Activated CD8-positive, alpha-beta memory T cell treated with anti-CD3 and anti-CD28 coated beads for 1 hour (primary cell): ENCODE data around the gene GNAQ.
A peak's percentile ranks its signal among the peaks of the same experiment; 100 is the strongest.

Experiments used
- DNase-seq, 2 donors: peaks; one replicate each; pipeline ENCODE4 v3.0.0-alpha.2; 2020; ENCODE audit warnings: low read depth in 1 of 2; ENCODE audit errors: extremely low read depth in 1 of 2

GNAQ gene

DNA sequence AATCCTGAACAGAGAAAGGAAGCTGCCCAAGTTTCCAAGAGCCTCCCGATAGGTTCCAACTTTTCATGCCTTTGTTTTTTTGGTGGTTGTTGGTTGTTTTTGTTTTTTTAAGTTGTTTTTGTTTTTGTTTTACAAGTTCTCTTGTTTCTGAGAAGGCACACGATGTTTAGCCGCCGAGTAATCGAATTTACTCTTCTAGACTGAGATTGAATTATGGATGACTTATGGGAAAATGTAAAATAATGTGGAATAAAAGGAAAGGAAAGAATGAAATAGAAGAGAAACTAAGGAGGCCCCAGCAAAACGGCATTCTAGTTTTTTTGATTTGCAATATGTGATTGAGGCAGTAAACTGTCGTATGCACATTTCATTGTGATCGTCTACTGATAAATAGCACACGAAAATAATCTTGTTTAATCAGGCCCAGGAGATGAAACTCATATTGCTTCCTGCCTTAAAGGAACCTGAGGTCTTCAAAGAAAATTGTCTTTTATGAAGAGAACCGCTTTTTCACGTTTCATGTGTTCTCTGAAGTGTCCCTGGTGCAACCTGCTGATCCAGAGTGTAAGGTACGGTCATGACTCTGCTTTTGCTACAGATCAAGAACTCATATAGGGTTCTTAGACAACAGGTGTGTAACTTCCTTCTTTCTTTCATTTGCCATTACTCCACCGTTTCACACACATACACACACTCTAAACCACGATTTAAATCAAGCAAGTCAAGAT, 1.3 kb upstream of the GNAQ start:
- DNase-seq = no peak

DNA sequence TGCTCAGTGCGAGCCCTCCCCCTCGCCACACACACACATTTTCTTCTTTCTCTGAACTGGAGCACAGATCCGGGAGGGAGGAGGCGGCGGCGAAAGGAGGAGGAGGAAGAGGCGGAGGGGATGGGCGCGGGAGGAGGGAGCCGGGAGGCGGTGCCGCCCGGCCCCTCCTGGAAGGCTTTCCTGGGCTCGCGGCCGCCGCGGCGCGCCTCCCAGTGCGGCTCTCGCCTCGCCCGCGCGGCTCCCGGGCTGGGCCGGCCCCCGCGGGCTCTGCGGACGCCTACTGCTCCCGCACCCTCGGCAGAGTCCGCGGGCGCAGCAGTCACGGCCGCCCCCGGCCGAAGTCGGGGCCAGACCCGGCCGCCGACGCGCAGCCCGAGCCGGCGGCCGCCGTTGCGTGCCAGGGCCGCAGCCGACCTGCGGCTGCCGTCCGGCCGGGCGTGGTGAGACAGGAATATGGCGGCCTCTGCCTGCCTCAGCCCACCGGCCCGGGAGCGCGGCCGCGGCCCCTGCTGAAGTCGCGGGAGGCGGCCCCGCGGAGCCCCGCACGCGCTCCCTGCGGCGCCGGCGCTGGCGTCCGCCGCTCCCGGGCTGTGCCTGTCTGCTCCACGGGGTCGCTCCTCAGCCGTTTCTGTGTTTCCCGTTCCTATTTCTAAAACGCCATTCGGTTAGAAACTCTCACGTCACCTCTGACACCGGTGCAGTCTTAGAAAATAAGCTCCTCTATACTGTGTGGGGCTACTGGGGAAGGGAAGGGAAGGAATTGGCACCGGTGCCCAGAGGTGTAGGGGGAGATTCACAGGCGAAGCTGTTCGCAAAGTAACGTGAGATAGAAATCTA, 500 bp upstream of the GNAQ start:
- DNase-seq = peak; percentile 44 to 52

DNA sequence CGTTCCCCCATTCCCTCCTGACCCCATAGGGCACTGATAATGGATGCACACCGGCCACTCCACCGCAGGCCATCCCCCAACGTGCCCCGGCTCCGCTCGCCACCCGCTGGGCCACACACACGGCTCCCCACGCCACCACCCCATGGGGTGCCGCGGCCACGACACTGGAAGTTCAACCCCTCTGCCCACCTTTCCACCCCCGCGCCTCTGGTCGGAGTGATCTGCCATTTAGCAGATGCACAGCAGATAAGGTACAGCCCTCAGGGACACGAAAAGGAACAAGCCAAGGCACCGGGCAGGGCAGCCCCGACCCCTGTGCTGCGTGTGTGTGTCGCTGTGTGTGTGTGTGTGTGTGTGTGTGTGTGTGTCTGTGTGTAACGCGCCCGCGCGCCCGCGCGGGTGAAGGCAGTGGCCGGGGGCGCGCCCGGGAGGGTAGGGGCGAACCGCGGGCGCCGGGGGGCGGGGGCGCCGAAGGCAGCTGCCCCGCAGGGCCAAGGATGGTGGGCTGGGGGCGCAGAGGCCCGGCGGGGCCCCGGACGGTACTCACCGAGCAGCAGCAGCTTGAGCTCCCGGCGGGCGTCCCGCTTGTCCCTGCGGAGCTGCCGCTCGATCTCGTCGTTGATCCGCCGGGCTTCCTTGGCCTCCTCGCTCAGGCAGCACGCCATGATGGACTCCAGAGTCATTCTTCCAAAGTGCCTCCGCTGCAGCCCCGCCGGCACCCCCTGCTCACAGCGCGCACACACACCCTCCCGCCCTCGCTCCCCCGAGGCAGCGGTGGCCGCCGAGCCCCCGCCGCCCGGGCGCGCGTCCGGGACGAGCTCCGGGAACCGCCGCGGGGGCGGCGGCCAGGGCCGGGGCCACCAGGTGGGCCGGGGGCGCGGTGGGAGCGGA, 813 bp downstream of the GNAQ start:
- DNase-seq = peak in 1 of 2 donors; percentile 44

DNA sequence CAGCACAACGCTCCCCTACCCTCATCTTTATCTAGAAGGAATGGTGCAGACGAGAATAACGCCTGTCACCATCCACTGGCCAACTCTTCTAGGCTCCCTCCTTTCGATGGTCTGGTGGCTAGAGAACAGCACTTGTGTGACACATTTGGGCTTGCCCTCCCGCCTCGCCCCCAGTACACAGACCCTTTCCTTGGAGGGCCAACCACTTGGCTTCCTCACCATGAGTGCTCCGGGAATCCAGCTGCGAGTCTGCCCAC, 1.4 kb downstream of the GNAQ start:
- DNase-seq = no peak

DNA sequence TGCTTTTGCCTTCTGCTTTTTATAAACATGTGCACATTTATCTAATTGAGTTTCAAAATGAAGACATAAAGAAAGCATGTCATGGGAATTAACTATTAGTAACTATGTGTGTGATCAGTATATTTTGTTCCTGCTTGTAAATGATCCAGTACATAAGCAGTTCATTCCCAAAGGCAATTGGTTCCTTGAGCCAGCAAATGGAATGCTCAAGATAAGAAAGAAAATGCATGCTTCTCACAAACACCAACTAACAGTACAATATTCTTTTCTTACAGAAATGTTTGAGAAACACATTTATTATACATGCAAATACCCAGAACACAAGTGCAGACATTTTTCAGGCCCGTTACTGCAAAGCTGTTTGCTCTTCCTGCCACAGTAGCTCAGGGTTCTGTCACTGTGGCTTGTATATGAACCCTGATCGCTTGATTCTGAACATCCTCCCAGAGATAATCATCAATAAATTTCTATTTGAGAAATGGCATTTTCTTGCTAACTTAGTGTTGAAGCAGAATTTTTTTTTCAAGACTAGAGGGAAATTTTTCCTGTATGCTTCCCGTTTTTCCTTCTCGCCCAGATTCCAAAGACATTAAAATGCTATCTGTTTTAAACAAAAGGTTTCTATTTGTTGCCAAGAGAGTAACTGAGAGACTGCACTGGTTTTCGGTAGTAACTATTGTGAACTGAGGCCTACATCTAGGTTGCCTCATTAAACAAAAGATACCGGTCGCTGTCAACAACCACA, 1.9 kb downstream of the GNAQ start:
- DNase-seq = no peak

DNA sequence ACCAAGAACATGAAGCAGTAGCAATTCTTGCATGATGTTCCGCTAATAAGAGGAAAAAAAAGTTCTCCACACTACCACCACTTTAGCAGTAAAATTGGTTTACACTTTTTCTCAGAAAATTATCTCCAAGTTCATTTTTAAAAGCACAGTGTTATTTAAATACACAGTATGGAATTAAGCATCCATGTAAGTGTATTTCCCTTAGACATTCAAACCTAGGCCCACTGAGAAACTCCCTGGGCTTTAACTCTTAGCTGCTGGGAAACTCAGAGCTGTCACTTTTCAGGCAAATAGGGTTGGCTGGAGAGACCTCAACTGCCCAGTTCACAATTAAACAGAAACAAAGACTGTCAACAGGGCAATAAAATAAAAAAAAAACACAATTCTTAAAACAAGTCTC, 2.7 kb downstream of the GNAQ start:
- no peak for DNase-seq

DNA sequence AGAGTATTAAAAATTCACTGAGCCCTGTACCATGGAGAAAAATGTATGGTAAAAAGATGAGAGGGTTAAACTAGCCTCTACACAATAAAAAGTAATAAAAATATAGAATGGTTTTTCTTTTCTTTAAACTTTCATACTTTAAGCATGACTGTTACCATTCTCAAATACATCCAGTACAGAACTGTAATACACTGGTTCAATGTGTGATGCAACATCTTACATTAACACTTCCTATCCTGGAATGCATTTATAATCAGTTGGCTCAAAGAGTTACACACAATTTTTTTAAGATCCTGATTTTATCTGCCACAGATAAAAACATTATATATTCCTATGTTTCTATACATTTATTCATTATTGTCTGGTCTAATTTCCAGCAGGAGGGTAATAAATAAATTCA, 4.7 kb downstream of the GNAQ start:
- no peak for DNase-seq

DNA sequence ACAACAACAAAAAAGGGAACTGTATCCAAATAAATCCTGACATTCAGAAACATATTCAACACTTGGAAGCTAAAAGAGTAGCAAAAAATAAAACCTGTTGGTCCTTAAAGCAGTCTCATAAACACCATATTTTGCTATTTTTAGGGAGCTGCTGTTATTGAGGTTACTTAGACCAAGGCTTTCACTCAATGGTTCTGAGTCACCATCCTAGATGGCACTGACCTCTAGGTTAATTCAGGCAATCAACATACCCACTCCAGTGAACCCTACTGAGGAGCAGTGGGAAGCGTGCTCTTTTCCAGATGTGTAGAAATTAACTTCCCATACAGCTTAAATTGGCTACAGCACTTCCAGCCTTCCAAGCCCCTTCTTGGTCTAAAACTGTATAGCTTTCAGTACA, 5.2 kb downstream of the GNAQ start:
- DNase-seq = no peak

DNA sequence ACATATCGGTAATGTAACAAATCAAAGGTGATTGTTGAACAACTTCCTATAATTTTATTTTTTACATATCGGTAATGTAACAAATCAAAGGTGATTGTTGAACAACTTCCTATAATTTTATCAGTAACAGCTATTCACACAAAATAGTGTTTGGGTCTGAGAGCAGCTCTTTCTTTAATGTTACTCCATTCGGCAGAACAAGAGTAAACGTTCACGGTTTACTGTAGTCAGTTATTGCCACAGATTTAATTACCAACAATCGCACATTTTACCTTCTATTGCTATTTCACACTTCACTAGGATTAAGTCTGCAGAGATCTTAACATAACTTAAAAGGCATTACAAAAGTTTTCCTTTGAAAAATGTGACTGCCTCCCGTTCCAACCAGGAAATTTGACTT, 6.4 kb downstream of the GNAQ start:
- no peak for DNase-seq

DNA sequence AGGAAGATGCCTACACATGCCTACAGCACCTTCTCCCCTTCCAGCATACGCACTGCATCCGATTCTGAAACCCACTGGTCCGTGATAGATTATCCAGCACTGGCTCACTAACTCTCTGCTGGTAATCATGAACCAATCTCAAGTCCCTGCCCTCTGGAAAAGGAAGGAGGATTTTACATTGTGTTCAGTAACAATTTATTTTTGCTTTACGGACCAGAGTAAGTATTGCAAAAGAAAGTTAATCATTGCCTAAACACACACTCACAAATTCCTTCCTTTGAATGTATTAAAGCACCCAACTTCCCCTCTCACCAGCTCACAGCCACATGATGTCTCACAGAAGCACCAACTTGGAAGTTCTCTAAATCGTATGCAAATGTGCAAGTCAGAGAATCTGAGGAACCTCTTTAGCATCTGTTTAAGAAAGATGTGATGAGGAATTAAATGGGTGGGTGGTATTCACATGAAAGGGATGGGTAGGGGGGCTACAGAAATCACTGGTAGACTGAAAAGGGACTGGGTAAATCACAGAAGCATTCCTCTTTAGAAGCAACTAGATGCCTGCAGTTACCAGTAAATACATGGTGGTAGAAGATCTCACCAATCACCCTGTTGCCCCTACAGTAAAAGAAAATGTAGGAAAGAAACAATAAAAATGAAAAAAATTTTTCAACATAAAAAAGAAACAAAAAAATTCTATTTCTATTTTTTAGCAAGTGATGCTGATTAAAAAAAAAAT, 8.4 kb downstream of the GNAQ start:
- DNase-seq = no peak

DNA sequence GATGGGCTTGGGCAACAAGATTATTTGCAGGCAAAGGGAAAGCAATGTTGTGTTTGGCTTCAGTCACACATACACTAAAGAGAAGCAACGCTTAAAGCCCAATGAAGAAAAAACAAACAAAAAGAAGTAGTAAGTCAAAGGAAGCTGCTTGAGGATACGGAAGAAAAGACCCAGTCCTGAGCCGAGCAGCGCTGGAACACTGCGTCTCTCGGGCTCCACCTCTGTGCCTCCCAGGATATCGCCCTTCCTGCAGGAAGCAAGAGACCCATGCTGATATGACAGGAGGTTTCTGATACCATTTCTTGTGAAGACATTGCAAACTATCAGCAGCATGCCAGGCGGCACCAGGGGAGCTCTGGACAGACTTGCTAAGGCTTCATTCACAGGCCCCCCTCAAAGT, 9.9 kb downstream of the GNAQ start:
- DNase-seq = no peak

DNA sequence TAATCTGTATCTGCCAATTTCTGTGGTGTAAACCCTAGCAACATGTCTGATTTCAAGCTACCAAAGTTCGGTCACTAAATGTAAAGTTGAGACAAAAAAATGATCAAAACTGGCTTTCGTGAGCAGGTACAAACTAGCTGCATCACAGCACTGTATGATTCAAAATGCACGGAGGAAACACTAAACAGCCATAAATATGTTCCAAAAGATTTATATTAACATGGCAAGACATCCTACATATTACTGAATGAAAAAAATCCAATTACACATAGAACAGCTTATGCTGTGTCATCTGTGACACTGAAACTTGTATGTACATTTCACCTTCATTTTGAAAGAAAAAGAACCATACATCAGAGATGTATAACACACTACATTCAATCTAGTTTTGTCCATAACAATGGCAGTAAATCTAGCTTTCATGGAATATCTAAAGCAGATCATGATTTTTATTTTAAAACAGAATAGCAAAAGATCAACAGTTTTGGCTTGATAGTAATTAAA, 14.4 kb downstream of the GNAQ start:
- DNase-seq = no peak

DNA sequence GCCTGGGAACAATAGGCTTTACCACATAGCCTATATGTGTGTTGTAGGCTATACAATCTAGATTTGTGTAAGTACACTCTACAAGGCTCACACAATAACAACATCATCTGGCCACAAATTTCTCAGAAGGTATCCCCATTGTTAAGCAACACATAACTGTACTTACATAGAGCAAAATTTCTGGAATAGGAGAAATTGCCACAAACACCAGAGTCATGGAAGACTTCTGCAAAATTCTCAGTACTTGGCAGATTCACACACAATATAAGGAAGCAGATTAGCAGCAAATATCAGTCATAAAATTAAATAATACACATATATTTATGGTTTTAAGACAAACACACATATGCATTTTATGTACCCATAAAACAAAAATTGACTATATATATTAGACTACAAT, 16.4 kb downstream of the GNAQ start:
- DNase-seq = no peak

DNA sequence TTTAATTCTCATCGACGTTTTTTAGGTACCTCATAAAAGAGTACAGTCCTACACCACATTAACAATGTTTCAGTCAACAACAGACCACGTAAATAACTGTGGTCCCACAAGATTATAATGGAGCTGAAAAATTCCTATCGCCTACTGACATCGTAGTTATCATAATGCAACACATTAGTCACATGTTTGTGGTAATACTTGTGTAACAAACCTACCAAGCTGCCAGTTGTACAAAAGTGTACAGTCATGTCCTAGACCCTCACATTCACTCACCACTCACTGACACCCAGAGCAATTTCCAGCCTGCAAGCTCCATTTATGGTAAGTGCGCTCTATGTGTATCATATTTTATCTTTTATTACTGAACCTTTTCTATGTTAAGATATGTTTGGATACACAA, 16.8 kb downstream of the GNAQ start:
- DNase-seq = no peak

DNA sequence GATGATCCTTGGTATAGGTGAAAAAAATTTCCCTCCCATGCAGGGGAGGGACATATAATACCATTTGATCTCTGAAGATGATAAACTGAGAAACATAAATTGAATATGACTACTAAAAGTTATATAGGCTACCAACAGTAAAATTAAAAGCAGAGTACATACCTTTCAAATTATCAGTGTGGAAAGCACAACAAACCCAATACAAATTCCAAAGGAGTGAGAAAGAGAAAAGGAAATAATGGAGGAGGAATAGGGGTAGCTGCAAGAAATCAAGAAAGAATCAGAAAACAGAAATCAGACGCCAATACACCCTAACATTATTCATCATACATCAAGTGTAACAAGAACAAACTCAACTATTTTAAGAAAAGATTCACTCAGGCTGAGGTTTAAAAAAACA, 17.7 kb downstream of the GNAQ start:
- DNase-seq = no peak

DNA sequence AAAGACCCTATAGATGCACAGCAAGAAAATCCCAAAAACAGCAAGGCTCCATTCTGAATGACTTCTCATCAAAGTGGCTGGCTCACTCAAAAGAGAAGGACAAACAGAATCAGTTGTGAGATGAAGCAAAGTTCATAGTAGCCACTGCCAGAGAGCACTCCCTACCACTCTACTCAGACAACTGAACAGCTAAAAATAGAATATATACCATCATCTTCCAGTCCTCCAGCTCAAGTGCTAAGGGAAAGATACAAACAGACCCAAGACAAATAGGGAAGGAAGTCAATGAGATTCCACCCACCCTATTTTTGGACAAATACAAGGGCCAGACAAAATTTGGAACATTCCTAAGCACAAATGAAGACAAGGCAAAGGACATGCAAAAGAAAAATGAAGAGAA, 20.6 kb downstream of the GNAQ start:
- no peak for DNase-seq

DNA sequence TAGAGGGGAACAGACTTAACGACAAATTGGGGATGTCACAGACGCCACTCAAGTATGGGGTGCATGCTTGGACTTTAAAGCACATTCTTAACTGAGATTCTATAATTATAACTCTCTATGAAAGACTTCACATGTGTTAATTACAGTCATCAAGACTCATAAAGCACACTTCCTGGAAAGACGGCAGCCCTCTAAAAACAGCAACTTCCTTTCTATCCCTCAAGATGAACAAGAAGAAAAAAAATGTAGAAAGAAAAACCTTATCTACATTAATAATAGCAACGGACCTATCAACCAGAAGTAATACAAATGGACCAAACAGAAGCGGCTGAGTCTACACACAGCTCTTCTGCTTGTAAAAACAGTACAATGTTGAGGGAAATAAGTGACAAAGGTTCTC, 21.2 kb downstream of the GNAQ start:
- no peak for DNase-seq

DNA sequence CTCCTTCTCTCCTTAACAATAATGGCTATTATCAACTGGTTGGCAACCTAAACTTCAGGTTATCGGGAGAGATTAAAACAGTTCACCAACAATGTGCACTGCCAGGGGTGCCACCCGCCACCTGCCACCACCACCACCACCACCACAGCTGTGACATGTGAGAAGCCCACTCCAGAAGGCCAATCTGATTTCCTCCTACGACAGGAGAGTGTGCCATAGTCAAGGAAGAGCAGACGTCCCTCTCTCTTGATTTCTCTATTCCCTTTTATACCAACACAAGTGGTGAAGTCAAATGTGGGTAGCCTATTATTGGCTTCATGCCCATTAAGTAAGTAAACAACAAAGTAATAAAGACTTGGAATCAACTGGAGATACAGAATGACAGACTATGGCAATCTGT, 22.4 kb downstream of the GNAQ start:
- no peak for DNase-seq

DNA sequence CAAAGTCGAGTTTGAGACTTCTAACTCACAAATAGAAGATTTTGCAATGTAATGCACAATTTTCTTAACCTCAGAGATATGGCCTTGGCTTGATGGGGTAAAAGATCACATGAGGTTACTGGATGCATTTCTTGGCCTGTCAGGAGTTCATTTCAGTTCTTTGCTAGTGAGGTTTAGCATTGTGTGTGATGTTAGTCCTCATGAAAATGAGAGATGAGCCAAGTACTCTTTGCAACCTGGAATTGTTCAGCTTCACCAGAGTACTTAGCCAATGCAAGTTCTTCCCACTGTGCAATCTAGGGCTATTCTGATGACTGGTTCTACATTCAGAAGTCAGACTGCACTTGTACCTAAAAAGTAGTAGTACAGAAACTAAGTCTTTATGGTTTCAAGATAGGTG, 24.9 kb downstream of the GNAQ start:
- no peak for DNase-seq
